ENCODE data around the gene PCSK6. TPM values are rescaled to one million over a fixed set of nuclear protein-coding genes. Genes with fewer than 3 reads are reported as not detected.

Gene PCSK6
- total RNA-seq, 1 experiment from 2014 or later, result 10.6 TPM

DNA sequence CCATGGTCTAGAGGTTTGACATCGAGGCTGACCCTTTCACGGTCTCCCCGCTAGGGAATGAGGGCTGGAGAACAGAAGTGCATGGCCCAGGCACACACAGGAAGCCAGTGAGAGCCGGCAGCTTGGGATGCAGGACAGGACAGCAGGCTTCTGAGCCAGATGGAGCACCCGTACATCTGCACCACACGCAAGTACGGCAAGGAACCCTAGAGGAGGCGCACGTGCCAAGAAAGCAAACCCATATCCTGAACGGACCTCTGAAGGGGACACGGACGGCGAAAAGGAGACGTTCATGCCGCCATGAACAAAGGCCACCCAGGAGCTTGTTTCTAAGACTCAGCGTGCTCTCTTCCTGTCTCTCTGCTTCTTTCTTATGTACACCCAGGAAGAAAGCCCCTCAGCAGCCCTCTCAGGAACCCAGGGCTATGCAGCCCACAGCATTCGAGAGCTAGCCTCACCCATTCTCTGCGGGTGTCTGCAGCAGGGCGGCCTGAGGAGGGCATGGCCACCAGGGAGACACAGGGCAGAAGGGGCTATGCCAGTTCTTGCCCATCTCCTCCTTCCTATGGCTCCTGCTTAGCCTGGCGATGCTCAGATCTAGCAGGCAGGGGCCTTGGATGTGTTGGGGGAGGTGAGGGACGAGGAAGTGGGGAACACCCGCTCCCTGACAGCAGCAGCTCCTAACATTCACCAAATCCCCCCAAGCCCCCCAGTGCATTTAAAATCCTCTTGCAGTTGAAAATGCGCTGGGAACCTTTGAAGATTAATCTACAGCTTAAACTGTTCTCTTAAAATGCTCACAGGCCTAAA lies 81.3 kb downstream of the PCSK6 start:
- BruUV-seq (replicated peaks), result no TSS peak
- intact Hi-C loops (cut with micrococcal nuclease; ENCODE audit: unreplicated experiment) (no loop called here), in situ Hi-C loops (cut with HindIII; ENCODE audit: low pct_unique_long_range_greater_than_20kb, low sequenced_read_pairs) (no loop called here)
- Histone ChIP-seq H3K4me3 (ENCODE audit: low read depth in 2 of 2, low read length in 2 of 2) (no peak overlapping the region), H3K27me3 (ENCODE audit: control insufficient read depth, insufficient read depth, low read length) (no peaks in the 10 kb centered on the region), H3K9me3 (ENCODE audit: control insufficient read depth, insufficient read depth, low read depth, low read length) (no peaks in the 10 kb centered on the region), H3K27ac (ENCODE audit: low read length) (no peak overlapping the region), H3K36me3 (ENCODE audit: control insufficient read depth, insufficient read depth, low read length) (no peaks in the 10 kb centered on the region), H3K4me1 (ENCODE audit: control insufficient read depth, insufficient read depth, low read length) (no peaks in the 10 kb centered on the region)
- CTCF ChIA-PET, result no interaction called here
- TF ChIP-seq SIN3A (IDR thresholded peaks at IDR 0.05; ENCODE audit: borderline replicate concordance, insufficient read depth, low read depth, low read length), result no peak
- TF ChIP-seq, protein P1, sequence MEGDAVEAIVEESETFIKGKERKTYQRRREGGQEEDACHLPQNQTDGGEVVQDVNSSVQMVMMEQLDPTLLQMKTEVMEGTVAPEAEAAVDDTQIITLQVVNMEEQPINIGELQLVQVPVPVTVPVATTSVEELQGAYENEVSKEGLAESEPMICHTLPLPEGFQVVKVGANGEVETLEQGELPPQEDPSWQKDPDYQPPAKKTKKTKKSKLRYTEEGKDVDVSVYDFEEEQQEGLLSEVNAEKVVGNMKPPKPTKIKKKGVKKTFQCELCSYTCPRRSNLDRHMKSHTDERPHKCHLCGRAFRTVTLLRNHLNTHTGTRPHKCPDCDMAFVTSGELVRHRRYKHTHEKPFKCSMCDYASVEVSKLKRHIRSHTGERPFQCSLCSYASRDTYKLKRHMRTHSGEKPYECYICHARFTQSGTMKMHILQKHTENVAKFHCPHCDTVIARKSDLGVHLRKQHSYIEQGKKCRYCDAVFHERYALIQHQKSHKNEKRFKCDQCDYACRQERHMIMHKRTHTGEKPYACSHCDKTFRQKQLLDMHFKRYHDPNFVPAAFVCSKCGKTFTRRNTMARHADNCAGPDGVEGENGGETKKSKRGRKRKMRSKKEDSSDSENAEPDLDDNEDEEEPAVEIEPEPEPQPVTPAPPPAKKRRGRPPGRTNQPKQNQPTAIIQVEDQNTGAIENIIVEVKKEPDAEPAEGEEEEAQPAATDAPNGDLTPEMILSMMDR (IDR thresholded peaks at IDR 0.05), result no peak
- TF ChIP-seq REST (IDR thresholded peaks at IDR 0.05; ENCODE audit: insufficient read depth in 1 of 2, low read depth in 2 of 2, low read length in 1 of 2), result no peak
- TF ChIP-seq POLR2AphosphoS5 (IDR thresholded peaks at IDR 0.05; ENCODE audit: low read depth, low read length), result no peak
- TF ChIP-seq TCF7L2 (IDR thresholded peaks at IDR 0.05; ENCODE audit: low read depth, low read length), result no peak
- POLR2A ChIA-PET, result no interaction called here
- ATAC-seq (no peak), DNase-seq (ENCODE audit: low read depth, low spot score) (no peak)

DNA sequence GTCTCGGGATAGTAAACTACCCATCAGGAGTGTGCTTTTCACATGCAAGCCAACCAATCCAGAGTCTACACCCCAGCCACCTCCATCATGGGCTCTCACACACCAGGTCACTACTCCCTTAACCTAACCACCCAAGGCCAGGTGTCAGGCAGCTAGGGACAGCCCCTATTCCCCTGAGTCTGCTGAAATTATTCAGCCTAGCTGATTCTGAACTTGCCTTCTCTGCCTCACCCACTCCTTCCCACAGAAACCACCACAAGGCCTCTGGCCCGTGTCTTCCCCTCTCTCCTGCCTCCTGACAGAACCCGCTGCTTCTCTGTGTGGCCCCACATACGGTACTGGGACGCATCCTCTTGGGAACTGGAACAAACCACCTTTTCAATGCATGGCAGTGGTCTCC lies 82.1 kb downstream of the PCSK6 start:
- H3K36me3 ChIP-seq (ENCODE audit: control insufficient read depth, insufficient read depth, low read length), result no peaks in the 10 kb centered on the region
- intact Hi-C loops (cut with micrococcal nuclease; ENCODE audit: unreplicated experiment), result no loop called here
- ChIA-PET CTCF (no interaction called here), POLR2A (no interaction called here)
- in situ Hi-C loops (cut with HindIII; ENCODE audit: low pct_unique_long_range_greater_than_20kb, low sequenced_read_pairs), result no loop called here
- BruUV-seq (replicated peaks), result no TSS peak
- H3K4me3 ChIP-seq (ENCODE audit: low read depth in 2 of 2, low read length in 2 of 2), result no peak overlapping the region
- no peaks in the 10 kb centered on the region for H3K9me3 ChIP-seq (ENCODE audit: control insufficient read depth, insufficient read depth, low read depth, low read length)
- ATAC-seq (no peak), DNase-seq (ENCODE audit: low read depth, low spot score) (no peak)
- no peaks in the 10 kb centered on the region for H3K27me3 ChIP-seq (ENCODE audit: control insufficient read depth, insufficient read depth, low read length)
- no peak overlapping the region for H3K27ac ChIP-seq (ENCODE audit: low read length)
- TF ChIP-seq POLR2AphosphoS5 (IDR thresholded peaks at IDR 0.05; ENCODE audit: low read depth, low read length) (no peak), TCF7L2 (IDR thresholded peaks at IDR 0.05; ENCODE audit: low read depth, low read length) (no peak), REST (IDR thresholded peaks at IDR 0.05; ENCODE audit: insufficient read depth in 1 of 2, low read depth in 2 of 2, low read length in 1 of 2) (no peak)
- TF ChIP-seq, protein P1 (IDR thresholded peaks at IDR 0.05), result no peak
- no peaks in the 10 kb centered on the region for H3K4me1 ChIP-seq (ENCODE audit: control insufficient read depth, insufficient read depth, low read length)

All from Panc1 (cell line).